NCI-H226 (cell line): ENCODE measurements around the gene BANF1.

ENCODE experiments used
- DNase-seq: peaks from one replicate; pipeline ENCODE4 v3.0.0-alpha.2; 2015

The BANF1 gene

DNA sequence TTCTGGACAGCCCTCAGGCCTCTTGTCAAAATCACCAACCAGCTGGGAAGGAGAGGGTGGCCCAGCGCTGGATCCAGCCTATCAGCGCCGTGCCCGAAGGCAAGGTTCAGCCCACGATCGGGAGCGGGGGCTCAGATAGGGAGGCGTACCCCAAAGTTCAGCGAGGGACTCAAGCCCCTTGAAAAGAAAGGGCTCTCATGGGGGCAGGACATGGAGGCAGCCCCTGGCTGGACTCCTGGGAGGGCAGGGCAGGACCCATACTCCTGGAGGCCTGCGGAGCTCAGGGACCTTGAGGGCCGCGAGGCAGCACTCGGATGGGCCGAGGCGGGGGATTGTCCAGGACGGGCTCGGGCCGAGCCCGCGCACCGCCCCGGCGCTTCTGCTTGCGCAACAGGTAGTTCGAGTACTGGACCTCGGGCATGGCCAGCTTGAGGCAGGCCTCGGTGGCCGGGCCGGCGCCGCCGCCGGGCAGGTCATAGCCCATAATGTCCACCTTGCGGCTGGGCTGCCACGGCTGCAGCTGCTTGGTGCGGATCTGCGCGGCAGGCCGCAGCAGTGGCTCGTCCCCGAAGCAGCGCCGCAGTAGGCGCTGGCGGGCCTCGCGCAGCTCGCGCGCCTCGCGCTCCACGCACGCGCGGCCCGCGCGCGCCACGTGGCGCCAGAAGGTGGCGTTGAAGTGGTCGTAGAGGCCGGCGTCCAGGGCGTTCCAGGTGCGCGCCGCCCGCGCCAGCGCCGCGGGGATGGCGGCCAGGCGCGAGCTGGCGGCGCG is 40.1 kb downstream of the BANF1 start:
- no peak for DNase-seq

DNA sequence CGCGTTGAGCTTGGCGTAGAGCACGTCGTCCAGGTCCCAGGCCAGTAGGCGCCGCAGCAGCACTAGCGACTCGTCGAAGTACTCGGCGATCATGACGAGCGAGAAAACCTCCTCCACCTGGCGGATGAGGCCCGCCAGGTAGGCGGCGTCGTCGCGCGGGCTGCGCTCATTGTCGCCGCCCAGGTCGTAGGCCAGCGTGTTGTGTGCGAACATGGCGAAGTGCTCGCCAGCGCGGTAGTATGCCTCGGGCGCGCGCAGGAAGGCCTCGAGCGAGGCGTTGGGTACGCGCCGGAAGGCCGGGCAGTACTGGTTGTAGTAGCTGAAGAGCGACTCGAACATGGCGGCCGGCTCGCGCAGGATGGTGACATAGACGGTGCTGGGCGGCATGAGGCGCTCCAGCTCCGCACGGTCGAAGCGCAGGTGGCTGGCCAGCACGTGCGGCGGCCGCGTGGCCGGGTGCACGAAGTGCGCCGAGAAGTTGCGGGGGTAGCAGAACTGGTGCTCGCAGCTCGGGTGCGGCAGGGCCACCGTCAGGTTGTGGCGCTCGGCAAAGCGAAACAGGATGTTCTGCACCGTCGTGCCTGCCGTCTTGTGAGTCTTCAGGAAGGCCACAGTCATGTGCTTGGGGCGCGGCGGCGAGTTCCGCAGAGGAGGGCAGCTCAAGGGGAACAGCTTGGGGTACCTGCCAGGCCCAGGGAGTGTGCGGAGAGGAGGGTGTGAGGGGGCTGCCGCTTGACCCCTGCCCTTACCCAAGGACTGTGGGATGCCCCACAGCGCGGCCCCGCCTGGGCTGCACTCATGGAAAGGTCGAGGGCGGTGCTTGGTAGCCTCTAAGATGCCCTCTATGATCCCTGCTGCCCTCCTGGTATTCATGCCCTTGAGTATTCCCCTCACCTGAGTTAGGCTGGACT is 40.9 kb downstream of the BANF1 start:
- DNase-seq: no peak

DNA sequence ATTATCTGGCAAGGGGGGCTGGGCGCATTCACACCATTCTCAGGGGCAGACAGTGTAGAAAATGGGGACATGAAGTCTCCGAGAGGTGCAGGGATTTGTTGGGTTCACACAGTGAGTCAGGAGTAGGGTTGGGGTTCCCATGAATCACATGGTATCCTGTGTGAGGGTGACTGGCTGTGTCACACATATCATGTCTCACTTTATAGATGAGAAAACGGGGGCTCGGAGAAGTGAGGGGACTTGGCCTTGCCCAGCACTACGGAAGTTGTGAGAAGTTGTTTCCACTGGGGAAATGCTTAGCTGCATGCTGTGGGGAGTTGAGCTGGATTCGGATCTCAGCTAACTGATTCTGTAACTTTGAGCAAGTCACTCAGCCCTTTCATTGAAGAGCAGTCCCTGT is 42.5 kb downstream of the BANF1 start:
- DNase-seq: no peak

DNA sequence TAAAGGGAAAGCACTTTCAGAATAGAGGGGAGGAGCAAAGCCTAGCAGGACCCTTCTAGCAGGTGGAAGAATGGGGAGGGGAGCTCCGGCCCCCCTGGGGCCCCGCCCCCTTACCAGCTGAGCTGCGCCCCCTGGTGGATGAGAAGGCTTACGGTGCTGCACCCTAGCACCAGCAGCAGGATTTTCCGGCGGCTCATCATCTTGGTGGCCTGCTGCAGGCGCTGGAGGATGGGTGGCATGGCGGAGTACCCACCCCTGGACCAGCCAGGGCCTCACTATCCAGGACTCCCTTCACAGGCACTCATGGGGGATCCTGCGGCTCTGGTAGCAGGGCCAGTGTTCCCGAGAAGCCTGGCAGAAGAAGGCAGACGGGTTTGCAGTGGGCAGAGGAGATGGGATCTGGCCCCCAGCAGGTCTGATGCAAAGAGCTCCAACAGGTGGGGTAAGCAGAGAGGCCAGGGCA is 42.9 kb downstream of the BANF1 start:
- peak; percentile 26 for DNase-seq

DNA sequence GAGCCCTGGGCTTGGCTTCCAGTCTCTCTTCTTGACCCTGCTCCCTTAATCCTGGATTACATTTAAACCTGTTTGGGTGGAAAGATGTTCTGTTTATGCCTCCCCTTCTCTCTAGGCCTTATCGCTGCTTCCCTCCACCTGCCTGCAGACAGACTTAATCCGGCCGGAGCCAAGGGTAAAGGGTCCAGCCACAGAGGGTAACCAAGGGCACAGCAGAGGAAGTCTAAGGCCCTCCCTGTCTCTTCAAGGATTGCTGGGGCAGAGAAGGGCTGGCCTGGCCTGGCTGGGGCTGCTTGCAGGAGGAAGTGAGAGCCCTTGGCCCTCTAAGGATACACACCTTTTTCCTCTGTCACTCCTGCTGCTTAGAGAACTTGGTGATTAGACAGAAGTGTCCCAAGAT is 44.6 kb downstream of the BANF1 start:
- DNase-seq: no peak

DNA sequence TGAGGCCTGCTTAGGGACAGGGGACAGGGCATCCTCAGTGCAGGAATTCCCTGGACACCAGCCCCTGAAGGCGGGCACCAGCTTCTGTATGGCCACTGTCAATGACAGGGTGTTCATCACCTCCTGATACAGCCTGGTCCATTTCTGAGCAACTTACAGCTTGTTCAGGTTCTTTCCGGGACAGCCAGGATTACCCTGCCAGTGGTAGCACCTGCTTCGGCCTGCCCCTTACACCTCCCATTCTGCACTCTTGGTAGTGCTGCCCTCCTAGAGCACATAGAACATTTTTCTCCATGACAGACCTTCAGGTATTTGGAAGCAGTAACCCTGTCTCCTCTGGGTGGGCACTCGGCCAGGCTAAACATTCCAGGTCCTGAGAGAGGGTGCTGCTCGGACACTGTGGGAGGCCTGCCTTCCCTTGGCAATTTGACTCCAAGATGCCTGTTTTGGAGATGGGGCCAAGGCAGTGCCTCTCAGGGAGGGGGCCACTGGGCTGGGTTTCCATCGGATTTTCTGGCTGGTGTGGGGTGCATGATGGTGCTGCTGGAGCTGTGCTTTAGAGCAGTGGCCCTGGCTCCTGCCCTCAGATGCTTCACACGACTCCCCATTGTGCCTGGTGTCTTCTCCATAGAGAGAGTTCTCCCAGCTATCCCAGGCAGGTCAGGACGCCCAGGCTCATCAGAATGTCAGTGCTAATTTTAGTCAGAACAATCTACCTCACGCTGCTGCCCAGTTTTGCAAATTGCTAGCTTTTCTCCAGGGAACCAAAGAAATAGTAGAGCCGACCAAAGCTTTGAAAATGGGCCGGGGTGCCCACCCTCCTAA is 45.5 kb downstream of the BANF1 start:
- peak; percentile 22 for DNase-seq

DNA sequence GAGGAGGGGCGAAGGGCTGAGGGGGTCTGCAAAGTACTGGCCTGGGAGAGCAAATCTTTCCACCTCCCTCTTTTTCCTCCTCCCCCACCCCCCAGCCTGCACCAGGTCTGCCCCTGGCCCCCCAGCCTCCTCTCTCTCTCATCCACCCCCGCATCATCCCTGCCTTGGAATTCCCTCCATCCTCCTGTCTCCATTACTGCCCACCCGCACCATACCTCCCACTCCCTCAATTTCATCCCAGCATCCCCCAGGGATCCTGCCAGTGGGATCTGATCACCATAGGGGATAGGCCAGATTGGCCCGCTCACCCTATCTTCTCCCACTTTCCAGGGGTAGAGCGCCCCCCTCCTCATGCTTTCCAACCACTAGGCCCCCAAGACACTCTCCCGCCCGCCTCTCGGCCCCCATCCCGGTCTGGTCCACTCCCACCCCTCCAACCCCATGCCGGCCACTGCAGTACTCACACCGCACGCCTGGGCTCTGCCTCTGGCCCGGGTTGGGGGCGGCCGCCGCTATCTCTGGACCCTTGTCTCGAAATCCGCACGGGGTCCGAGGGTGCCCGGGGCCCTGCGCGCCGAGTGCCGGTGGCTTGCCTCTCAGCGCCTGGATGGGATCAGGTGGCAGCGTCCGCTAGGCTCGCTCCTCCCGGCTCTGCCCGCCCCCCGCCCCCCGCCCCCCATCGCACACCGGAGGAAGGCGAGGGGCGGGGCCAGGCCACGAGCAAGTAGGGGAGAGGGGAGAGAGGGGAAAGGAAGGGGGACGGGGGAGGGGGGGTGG is 46.4 kb downstream of the BANF1 start, which contains the start of gene GAL3ST3:
Gene GAL3ST3, minus strand, starts transcription at position 615 of the 777 bp plus-strand sequence. CDS start 3,746 bp downstream, outside the sequence.
- no peak for DNase-seq

DNA sequence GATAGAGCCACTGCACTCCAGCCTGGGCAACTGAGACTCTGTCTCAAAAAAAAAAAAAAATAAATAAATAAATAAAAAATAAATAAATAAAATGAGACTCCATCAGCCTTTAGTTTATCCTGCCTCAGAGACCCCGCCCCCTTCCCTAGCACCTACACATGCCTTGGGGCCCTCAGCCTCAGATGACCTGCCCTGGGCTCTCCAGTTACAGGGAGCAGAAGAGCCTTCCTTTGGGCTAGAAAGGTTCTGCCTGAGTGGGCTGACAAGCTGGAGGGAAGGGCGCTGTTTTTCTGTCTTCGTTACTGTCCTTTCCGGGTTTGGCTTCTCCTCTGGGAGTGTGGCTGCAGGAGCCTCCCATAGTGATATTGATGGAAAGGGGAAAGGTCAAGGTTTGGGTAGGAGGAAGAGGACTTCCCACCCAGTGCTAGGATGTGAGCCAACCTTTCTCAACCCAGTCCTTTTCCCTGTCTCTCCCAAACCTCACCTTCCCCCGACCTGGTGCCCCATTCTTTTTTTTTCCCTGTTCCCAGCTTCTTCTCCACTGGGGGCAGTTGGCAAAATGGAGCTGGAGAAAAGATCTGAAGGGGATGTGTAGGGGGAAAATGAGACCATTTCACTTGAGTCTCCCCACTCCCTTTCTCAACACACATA is 48.4 kb downstream of the BANF1 start:
- no peak for DNase-seq

DNA sequence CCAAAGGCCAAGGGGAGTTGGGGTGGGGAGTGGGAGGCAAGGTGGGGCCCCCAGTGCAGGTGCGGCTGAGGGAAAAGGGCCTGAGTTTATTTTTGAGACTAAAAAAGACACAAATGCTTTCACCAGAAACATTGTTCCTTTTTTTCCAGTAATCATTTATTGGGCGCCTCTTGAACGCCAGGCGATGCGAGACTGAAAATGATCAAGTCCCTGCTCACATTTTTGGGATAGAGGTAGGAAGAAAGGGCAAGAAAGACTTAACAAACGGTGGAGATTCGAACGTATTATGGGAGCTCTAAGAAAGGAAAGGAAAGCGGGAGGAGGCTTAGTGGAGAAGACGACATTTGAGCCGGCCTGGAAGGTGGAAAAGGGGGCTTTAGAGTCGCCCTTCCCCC is 49.1 kb downstream of the BANF1 start:
- no peak for DNase-seq

DNA sequence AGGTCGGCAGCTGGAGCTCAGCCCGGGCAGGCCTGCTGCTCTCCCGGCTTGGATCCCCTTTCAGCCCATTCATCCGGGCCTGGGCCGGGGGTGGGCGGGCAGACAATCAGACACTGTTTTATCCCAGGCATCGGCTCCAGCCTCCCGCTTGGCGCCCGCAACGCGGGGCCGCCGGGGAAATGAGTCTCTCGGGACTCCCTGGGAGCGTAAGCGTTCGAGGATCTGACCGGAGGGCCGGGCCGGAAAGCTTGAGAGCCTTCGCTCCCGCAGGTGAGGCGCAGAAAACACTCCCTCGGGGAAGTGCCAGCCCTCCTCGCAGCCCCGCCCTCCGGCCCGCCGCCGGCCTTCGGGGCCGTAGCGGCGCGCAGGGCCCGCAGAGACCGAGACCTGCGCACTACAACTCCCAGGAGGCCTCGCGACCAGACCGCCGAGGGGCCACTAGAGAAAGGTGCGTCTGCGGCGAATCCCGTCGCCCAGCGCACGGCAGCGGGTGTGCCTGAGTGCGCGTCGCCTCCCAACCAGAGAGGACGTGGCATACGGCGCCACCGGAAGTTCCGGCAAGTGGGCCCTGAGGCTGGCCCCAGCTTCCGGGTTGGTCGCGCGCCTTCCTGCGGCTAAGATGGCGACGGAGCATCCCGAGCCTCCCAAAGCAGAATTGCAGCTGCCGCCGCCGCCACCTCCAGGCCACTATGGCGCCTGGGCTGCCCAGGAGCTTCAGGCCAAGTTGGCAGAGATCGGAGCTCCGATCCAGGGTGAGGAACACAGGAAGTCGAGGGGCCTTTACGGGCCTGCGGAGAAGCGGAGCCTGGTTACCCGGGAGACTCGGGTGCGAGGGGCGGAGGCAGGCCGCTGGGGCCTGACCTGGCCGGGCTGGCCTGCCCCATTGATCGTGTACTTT is 49.7 kb downstream of the BANF1 start, which contains the start of gene SF3B2:
Gene SF3B2, plus strand, starts transcription at position 599 of the 898 bp plus-strand sequence. Its CDS starts 21 bp downstream, at position 620.
- peak; percentile 99 for DNase-seq

DNA sequence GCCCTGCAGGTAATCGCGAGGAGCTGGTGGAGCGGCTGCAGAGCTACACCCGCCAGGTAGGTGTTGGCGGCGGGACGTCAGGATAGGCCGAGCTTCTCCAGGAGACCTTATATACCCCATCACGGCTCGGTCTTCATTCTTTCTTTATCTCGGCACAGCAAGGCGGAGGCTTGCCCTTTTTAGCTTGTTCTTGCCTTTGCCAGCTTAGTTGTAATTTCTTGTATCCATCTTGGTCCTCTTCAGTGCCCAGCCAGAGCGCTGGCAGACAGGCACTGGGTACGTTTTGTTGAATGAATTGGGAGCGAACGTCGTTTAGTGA is 50.3 kb downstream of the BANF1 start:
- no peak for DNase-seq
